ENCODE data around the gene MDH2.
A peak's percentile ranks its signal among the peaks of the same experiment; 100 is the strongest.
"Not testable (repeated sequence)": the region's sequence is repeated elsewhere in the genome, so short reads cannot be mapped to it uniquely, and the experiment has no call there.

MDH2 gene

DNA sequence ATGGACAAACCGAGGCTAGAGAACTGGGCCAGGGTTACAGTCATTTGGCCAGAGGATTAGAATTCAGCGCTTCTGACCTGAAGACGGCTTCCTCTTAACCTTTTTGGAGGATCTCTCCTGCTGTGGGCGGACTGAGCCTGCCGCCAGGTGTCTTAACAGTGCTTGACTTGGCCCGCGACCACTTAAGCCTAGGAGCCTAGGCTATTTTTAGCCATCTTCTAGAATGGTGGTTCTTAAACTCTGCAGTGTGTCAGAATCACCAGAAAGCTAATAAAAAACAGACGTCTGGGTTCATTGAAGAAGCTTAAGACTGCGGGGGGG lies 722 bp downstream of the MDH2 start:
- DNase-seq, result no peak

DNA sequence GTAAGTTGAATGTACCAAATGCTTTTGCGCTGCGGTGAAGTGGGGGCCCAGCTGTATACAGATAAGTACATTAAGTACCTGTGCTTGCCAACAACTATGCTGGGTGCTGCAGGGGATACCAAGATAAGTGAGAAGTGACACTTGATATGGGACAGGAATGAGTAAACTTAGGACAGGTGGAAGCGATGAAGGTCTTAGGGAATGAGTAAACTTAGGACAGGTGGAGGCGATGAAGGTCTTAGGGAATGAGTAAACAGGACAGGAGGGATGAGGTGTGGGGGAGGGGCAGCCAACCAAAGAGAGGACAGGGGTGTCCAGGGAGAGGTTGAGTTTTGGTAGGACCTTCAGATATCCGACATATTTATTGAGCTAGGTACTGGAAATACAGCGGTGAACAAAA lies 1.4 kb downstream of the MDH2 start:
- DNase-seq, result no peak

DNA sequence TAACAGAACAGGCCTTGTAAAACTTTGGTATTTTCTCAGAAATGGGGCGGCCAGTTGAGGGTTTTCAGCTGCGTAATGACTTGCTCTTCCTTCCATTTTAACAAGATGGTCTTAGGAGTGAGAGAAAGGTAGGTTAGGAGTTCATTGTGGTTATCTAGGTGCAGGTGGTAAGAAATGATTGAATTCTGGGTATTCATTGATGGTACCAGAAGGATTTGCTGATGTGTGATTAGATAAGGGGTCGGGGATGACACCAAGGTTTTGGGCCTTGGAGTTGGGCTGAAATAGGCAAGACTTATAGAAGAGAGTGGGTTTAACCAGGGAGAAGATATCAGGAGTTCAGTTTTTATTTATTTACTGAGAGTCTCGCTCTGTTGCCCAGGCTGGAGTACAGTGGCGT lies 2.6 kb downstream of the MDH2 start:
- peak; percentile 26 for DNase-seq

DNA sequence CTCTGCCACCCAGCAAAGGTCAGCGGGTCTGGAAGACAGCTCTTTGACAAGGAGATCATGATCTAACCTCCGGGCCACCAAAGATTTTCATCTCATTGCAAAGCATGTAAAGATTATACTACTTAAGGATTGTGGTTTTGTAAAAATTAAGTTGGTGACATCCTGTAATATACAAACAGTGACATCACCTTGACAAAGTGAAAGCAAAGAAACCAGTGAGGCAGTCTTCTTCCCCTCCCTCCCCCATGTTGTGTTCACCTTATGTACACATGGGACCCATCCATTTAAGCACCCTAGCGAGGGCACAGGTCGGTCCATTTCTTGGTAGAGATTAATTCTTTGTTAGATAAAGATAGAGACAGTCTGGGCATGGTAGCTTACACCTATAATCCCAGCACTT lies 3.9 kb downstream of the MDH2 start:
- DNase-seq, result no peak

DNA sequence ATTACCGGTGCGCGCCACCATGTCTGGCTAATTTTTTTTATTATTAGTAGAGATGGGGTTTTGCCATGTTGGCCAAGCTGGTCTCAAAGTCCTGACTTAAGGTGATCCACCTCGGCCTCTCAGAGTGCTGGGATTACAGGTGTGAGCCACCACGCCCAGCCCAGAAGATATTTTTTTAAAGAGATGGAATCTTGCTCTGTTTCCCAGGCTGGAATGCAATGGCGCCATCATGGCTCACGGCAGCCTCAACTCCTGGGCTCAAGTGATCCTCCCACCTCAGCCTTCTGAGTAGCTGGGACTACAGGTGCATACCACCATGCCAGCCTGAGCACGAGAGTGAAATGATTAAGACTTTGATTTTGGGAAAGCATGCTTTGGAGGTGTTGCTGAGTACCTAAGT lies 4.8 kb downstream of the MDH2 start:
- not testable (repeated sequence) for DNase-seq

DNA sequence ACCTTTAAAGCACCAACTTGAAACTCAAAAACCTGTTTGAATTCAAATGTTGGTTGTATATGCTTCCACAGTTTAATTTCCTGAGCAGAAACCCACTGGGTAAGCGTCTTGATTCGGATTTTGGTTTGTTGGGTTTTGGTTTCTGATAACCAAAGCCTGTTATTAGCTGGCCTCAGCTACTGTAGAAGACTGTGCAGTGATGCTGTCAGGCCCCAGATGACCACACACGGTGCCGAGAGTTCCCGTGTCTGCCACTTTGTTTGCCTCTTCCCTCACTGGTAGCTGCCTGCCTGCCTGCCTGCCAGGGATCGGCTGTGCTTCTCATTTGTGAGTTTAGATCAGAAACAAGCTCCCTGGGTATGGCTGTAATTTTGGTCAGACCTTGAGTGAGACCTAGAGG lies 5.6 kb downstream of the MDH2 start:
- no peak for DNase-seq

DNA sequence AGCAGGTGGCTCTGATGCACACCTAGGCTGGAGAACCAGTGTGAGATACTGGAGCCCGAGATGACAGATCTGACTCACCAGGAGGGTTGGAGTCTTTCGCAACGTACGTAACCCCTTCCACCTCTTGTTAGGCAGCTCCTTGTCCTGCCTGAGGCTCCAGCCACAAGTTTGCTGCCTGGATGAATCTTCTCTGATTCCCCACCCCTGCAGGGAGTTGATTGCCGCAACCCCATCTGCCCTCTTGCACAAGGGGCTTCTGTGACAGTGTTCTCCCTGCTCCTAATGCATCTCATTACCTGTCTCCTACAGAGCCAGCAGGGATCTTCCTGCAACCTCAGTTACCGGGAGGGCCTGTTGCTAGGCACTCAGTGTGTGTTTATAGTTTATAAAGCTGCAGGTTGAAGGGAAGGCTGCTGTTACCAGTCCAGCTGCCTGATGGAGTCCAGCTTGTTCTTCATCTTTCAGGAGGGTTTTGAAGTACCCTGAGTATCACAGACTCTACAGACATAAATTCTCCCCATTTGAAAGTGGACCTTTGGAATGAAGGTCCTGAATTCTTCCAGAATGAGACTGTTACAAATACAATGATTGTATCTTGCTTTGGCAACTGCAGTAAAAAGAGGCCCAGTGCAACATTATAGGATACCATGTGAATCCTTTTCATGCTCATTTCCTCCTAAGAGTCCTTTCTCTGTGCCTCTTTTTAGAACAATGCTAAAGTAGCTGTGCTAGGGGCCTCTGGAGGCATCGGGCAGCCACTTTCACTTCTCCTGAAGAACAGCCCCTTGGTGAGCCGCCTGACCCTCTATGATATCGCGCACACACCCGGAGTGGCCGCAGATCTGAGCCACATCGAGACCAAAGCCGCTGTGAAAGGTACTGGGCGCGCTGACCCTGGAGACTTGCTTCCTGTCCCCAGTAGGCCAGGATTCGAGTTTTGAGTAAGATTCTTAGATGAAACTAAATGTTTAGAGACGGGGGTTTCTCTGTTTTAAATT lies 6.5 kb downstream of the MDH2 start:
- DNase-seq, result no peak

DNA sequence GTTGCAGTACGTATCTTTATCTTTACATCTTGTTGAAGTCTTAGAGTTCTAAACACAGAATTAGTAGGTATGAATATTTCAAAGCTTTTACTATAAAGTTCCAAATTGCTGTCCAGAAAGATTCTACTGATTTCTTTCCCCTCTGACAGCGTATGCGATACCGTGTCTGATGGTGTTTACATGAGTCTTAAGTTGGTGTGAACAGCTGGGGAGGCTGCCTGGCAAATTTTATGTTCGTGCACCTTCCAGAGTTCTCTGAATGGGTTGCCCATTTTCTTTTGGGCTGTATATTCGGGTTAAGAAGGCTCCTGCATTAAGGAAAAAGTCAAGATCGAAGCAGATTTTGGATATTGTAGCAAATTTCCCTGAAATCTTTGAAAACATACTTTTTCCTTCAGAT lies 8.3 kb downstream of the MDH2 start:
- DNase-seq, result no peak

DNA sequence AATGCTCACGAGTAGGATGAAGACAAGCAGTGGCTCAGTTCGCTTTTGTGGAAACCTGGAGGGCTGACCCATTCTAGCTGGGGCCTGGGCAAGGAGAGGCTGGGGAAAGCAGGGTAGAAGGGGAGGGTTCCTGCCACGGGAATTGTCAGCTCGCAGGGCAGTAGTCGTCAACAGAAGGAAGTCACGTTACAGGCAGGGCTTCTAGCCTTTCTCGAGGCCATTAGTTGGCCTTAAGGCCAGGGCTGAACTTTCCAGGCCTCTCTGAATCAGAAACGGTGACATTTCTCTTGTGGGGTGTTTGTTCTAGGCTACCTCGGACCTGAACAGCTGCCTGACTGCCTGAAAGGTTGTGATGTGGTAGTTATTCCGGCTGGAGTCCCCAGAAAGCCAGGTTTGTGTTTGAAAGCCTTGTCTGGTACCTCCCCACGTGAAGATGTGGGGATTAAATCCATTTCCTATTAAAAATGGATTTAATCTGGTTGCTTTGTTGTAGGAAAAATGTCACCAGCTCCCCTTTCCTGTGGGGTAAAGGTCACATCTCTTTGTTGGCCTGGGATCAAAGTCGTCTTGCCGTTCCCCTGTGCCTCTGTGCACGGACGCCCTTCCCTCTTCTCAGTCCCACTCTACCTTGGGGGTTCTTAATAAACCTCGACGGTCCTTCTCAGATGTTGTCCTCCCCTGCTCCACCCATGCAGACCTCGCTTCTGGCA lies 9.4 kb downstream of the MDH2 start:
- DNase-seq, result no peak

DNA sequence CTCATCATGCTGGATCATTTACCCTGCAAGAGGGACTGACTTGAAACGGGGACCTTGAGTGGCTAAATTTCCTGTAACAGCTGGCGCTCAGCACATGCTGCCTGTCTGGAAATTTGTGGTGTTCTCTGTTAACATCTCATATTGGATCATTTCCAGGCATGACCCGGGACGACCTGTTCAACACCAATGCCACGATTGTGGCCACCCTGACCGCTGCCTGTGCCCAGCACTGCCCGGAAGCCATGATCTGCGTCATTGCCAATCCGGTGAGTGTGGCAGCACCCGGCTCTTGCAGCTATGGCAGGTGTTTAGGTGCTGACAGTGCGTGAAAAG lies 9.9 kb downstream of the MDH2 start:
- no peak for DNase-seq

DNA sequence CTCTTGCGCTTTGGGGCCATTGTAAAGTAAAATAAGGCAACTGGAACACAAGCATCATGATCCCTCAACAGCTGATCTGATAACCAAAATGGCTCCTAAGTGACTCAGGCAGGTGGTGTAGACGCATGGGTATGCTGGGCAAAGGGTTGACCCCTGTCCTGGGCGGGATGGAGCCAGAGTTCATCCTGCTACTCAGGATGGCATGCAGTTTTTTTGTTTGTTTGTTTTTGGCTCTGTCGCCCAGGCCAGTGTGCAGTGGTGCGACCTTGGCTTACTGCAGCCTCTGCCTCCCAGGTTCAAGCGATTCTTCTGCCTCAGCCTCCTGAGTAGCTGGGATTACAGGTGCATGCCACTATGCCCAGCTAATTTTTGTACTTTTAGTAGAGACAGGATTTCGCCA lies 10.8 kb downstream of the MDH2 start:
- not testable (repeated sequence) for DNase-seq

DNA sequence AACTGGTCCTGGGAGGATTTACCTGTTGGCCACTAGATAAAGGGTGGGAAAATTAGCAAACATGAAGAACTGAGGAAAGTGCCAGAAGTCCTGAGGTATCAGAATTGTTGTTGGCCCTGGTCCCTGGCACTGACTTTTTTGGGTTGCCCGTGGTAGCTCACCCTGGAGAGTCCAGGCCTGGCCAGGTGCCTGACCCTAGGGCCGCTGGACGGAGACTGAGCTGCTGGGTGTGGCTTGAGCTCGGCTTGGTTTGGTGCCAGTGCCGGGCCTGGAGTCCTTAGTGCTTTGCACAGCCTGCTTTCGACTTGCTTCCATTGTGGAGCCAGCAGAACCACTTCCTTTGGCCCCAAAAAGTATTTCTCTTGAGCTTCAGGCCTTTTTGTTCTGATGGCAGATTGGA lies 12.9 kb downstream of the MDH2 start:
- no peak for DNase-seq

DNA sequence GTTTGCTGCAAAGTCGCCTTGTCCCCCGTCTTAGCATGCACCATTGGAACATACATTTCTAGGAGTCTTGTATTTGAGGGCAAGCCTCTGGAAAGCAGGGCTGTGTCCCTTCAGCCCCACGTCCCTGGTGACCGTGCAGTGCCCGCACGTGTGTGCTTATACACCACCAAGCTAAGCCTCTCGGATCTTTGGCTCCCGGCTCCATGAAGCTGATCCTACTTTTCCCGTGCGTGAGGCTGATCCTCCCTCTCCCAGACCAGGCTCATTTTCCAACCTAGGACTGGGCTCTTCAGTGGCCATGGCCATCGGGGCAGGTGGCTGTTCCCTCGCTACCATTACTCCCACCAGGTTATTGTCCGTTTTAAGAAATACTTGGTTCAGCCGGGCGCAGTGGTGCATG lies 14.3 kb downstream of the MDH2 start:
- DNase-seq, result no peak

DNA sequence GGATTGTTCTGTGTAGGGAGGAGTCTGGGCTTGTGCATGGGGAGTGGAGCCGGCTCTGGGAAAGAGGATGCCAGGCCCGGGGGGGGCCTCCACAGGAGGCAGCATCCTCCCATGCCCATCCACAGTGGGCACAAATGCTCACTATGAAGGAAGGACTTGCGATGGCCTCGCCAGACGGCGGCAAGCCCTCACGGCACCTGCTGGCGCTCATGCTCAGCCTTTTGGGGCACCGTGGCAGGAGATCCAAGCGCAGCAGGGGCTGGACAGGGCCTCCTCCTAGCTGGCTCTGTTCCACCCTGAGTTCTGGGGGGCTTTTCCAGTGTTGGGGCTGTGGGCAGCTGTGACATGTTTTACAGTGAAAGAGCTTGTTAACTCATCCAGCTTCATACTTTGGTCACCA lies 15.2 kb downstream of the MDH2 start:
- no peak for DNase-seq

DNA sequence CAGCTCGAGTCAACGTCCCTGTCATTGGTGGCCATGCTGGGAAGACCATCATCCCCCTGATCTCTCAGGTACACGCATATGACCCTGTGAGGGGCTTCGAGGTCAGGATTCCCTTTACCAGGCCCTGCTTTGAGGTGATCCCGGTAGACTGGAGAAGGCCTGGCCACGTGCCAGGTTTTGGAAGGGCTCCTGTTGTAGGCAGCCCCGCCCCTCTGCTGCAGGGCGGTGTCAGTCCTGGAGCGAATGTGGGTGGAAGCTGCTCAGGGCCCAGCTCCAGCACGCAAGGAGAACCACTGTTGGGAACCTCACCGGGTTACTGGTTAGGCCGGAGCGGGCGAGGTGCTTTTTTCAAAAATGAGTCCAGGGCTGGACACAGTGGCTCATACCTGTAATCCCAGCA lies 15.6 kb downstream of the MDH2 start:
- peak; percentile 60 for DNase-seq

DNA sequence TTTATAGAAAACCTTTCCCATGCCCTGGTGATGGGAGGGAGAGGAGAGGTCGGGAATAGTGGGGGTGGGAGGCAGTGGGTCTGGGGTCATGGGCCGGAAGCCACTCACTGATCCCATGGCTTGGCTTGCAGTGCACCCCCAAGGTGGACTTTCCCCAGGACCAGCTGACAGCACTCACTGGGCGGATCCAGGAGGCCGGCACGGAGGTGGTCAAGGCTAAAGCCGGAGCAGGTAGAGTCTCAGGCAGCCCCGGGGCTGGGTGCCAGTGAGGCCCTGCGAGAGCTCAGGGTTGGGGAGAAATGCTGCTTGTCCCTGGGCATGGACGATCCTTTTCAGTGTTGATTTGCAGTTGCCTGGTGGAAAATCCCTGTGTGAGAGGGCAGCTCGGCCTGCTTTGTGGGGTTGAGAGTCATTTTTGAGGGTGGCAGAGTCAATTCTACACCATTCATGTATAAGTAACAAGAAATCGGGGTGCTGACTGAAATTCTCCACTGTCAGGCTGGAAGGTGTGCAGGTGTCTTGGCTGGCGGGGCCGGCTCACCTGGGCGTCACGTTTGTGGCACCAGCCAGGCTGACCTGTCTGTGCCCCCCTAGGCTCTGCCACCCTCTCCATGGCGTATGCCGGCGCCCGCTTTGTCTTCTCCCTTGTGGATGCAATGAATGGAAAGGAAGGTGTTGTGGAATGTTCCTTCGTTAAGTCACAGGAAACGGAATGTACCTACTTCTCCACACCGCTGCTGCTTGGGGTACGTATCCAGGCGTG lies 16.5 kb downstream of the MDH2 start:
- DNase-seq, result no peak

DNA sequence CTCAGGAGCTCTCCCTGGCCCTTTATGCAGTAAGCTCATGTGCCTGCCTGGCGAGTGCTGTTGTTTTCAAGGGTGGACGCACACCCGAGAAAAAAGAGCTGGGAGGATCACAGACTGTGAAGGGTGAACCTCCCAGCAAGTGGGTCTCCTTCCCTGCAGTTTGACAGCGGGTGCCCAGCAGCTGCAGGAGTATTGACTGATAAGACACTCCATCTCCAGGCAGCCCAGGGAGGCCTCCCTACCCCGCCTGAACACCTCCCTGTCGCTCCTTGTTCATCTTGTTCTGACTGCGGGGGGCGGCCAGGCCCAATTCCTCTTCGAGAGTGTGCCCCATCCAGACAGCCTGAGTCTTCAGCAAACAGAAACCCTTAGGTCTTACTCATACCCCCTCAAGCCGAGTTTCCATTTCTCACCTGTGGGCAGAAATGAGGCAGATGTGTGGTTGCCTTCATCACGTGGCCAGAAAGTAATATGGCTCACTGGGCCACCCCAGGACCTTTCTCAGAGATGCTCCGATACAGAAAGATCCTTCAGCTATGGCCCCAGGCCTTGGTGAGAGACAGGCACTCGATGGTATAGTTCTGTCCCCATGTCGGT lies 17.2 kb downstream of the MDH2 start:
- DNase-seq, result no peak

DNA sequence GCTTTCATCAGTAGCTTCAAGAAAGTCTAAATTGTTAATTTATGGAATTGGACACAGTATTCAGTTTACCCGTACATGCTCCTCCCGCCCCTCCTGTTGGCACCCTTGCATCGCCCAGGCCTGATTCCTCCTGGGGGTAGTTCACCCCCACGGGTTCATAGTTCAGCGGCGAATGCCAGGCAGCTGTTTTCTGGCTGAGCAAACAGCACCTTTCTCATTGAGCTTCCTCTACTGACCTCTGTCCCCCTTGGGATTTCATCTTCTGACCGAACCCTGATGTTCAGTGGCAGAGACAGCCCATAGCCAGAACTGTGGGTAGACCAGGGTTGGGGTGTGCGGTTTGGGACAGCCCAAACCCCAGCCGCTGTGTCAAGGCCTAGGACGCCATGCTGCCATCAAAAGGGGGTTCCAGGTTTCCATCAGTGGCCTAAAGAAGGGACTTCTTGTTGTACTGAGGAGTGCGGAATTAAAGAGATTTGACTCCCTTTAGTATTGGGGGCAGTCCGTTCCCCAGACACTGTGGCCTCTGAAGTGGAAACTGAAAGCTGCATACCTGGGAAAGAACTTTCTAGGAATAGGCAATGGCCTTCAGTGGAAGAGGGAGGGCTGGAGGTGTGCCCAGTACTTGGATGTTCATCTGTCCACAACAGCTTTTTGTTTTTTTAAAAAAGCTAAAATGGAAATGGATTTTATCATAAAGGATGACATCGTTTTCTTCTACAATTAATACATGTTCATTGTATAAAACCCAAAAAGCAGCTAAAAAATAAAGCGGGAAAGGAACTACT lies 19.0 kb downstream of the MDH2 start:
- no peak for DNase-seq

DNA sequence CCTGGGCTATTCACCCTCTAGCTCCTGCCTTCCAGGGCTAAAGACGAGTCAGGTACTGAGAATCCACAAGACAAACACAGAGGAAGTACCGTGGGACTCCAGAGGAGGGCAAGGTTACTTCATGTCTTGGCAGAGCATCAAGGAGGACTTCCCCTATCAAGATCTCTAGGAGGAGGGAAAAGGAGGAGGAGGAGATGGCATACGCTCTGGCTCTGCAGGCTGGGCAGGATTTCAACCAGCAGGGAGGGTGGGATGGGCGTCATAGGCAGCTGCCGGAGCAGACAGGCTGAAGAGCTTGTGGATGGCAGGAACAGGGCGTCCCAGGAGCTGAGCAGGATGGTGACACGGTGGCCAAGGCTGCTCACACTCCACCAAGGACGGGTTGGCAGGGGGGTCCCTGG lies 21.3 kb downstream of the MDH2 start:
- DNase-seq, result peak; percentile 62

DNA sequence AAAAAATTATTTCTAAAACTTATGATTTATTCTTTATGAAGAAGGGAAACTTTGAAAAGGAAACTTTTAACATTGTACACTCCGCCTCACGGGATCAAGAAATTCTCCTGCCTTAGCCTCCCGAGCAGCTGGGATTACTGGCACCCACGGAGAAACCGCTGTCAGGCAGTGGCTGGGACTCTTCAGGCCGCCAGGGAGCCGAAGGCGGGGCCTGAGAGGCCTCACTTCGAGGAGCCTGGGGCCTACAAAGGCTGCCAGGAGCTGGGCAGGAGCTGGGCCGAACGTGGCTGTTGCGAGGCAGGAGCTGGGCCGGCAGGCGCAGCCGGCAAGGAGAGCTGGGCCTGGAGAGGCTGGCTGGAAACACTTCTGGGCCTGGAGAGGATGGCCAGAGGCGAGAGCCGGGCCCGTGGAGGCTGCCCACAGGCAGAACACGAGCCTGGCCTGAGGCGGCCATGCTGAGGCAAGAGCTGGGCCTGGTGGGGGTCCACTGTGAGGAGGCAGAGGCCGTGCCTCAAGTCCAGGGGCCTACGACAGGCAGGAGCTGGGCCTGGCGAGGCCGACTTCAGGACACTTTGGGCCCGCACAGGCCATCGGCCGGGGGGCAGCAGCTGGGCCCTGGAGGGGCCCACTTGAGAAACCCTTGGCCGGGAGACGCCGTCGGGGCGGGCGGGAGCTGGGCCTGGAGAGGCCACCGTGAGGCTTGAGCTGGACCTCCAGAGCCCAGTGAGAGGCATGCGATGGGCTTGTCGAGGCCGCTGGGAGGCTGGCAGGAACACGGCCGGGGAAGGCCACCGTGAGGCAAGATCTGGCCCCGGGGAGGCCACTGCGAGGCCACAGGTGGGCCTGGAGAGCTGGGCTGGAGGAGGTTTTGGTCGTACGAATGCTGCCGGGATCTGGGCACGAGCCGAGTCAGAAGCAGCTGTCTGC lies 23.7 kb downstream of the MDH2 start:
- no peak for DNase-seq
